GM21786 (cell line): ENCODE data around the gene TMIGD3.
"Not testable (repeated sequence)": the region's sequence is repeated elsewhere in the genome, so short reads cannot be mapped to it uniquely, and the experiment has no call there.

Experiments
- ATAC-seq: cut with Tn5 transposase; IDR thresholded peaks from one replicate; pipeline ENCODE4 v1.9.1; 2021; ENCODE audit not compliant: unreplicated experiment

The TMIGD3 gene

GRCh38 chr1:111503585-111504060, at the start of gene TMIGD3, which contains the start of gene ADORA3:
TMIGD3 (minus strand) TSS chr1:111503633; CDS start chr1:111503354, 279 bp downstream.
ADORA3 (minus strand) TSS chr1:111503633; CDS start chr1:111503354, 279 bp downstream.
- no peak for ATAC-seq

- ATAC-seq: no peak
Measured at GRCh38 chr1:111553196-111553595, 49.8 kb upstream of the TMIGD3 start.

- no peak for ATAC-seq
Measured at GRCh38 chr1:111552587-111552986, 49.2 kb upstream of the TMIGD3 start.

GRCh38 chr1:111551623-111552411, 48.4 kb upstream of the TMIGD3 start:
- no peak for ATAC-seq

- not testable (repeated sequence) for ATAC-seq
Measured at GRCh38 chr1:111547786-111548185, 44.4 kb upstream of the TMIGD3 start.

- ATAC-seq: no peak
Measured at GRCh38 chr1:111542187-111542586, 38.8 kb upstream of the TMIGD3 start.

GRCh38 chr1:111541721-111542120, 38.3 kb upstream of the TMIGD3 start:
- ATAC-seq: no peak

- ATAC-seq: no peak
Measured at GRCh38 chr1:111540928-111541327, 37.5 kb upstream of the TMIGD3 start.

GRCh38 chr1:111538343-111539025, 35.1 kb upstream of the TMIGD3 start:
- no peak for ATAC-seq

GRCh38 chr1:111535256-111536191, 32.1 kb upstream of the TMIGD3 start:
- ATAC-seq: no peak

GRCh38 chr1:111520053-111520452, 16.6 kb upstream of the TMIGD3 start:
- ATAC-seq: no peak

- ATAC-seq: no peak
Measured at GRCh38 chr1:111517469-111518225, 14.2 kb upstream of the TMIGD3 start.

- ATAC-seq: no peak
Measured at GRCh38 chr1:111516005-111516535, 12.6 kb upstream of the TMIGD3 start.

GRCh38 chr1:111515291-111516004, 12.0 kb upstream of the TMIGD3 start:
- no peak for ATAC-seq

- no peak for ATAC-seq
Measured at GRCh38 chr1:111513410-111514020, 10.1 kb upstream of the TMIGD3 start.

GRCh38 chr1:111512931-111513330, 9.5 kb upstream of the TMIGD3 start:
- ATAC-seq: no peak

GRCh38 chr1:111512132-111512889, 8.9 kb upstream of the TMIGD3 start:
- ATAC-seq: no peak

GRCh38 chr1:111511370-111511769, 7.9 kb upstream of the TMIGD3 start:
- no peak for ATAC-seq
